Ascending aorta (tissue), 2 donors: ENCODE measurements around the gene GBP1. TPM values are rescaled to one million over a fixed set of nuclear protein-coding genes. Genes with fewer than 3 reads are reported as not detected.
"Not testable (repeated sequence)": the region's sequence is repeated elsewhere in the genome, so short reads cannot be mapped to it uniquely, and the experiment has no call there.

Experiments
- DNase-seq, 2 donors: peaks; one replicate each; pipeline ENCODE4 v3.0.0-alpha.2; 2019; ENCODE audit warnings: low spot score in 2 of 2
- H3K27ac ChIP-seq, 2 donors: fragments of 200-600 bp; sonication (generic); one replicate each; pipeline ENCODE4 v1.5.1; 2016 to 2017; ENCODE audit warnings: mild to moderate bottlenecking in 1 of 2
- H3K27me3 ChIP-seq: fragments of 200-600 bp; sonication (generic); one replicate; pipeline ENCODE4 v1.5.1; 2017
- H3K36me3 ChIP-seq, 2 donors: fragments of 200-600 bp; sonication (generic); one replicate each; pipeline ENCODE4 v1.5.1; 2016
- H3K4me1 ChIP-seq, 2 donors: fragments of 200-600 bp; sonication (generic); one replicate each; pipeline ENCODE4 v1.5.1; 2016 to 2017; ENCODE audit warnings: mild to moderate bottlenecking in 1 of 2
- H3K4me3 ChIP-seq, 2 donors: fragments of 200-600 bp; sonication (generic); one replicate each; pipeline ENCODE4 v1.5.1; 2016 to 2017; ENCODE audit warnings: mild to moderate bottlenecking in 1 of 2
- H3K9me3 ChIP-seq, 2 donors: fragments of 200-600 bp; sonication (generic); one replicate each; pipeline ENCODE4 v1.5.1; 2016
- intact Hi-C: fragments of 100-400 bp; cut with DNase I; formaldehyde crosslinking; loops from one replicate; pipeline ENCODE4 v1.15.1; 2023
- total RNA-seq: library from RNA; depleted of rRNA; stranded (reverse); fragments of >200 nt; gene quantifications from one replicate; pipeline ENCODE4 v1.1.0, GENCODE V29; 2016
- TF ChIP-seq, protein P1 (sequence below), 3 experiments: fragments of 200-600 bp in 2 of 3; fragments of 450-650 bp in 1 of 3; sonication (generic) in 2 of 3; IDR thresholded peaks; one replicate each; pipeline ENCODE4 v1.5.1; 2016 to 2019; ENCODE audit warnings: antibody characterized with exemption in 3 of 3, mild to moderate bottlenecking in 1 of 3, moderate library complexity in 1 of 3

GBP1 gene
- total RNA-seq, 1 donor from 2014 or later, result 59.7 TPM

DNA sequence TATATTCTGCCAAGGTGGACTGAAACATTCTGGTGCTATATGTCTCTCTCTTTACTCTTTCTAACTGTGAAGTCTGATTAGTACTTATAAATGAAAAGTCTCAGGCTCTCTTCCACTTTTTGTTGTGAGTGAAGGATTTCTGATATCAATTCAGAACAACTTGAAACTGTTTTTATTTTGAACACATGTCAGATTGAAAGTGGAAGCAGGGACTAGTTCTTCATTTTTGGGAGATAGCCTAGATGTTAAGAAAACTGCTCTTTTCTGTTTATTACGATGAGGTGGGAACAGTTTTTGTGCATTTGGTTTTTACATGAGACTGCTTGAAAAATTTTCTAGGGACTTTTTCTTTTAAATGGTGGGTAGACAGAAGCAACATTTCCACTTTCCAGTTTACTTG, 27.8 kb downstream of the GBP1 start:
- no peak for DNase-seq
- intact Hi-C loops, result no loop called here
- no peaks in the 10 kb centered on the region for H3K9me3 ChIP-seq
- TF ChIP-seq, protein P1, sequence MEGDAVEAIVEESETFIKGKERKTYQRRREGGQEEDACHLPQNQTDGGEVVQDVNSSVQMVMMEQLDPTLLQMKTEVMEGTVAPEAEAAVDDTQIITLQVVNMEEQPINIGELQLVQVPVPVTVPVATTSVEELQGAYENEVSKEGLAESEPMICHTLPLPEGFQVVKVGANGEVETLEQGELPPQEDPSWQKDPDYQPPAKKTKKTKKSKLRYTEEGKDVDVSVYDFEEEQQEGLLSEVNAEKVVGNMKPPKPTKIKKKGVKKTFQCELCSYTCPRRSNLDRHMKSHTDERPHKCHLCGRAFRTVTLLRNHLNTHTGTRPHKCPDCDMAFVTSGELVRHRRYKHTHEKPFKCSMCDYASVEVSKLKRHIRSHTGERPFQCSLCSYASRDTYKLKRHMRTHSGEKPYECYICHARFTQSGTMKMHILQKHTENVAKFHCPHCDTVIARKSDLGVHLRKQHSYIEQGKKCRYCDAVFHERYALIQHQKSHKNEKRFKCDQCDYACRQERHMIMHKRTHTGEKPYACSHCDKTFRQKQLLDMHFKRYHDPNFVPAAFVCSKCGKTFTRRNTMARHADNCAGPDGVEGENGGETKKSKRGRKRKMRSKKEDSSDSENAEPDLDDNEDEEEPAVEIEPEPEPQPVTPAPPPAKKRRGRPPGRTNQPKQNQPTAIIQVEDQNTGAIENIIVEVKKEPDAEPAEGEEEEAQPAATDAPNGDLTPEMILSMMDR (IDR thresholded peaks at IDR 0.05), result no peak
- H3K4me3 ChIP-seq, result no peak overlapping the region
- H3K27me3 ChIP-seq, result no peaks in the 10 kb centered on the region
- H3K36me3 ChIP-seq, result no peaks in the 10 kb centered on the region
- H3K27ac ChIP-seq, result no peak overlapping the region
- no peaks in the 10 kb centered on the region for H3K4me1 ChIP-seq

DNA sequence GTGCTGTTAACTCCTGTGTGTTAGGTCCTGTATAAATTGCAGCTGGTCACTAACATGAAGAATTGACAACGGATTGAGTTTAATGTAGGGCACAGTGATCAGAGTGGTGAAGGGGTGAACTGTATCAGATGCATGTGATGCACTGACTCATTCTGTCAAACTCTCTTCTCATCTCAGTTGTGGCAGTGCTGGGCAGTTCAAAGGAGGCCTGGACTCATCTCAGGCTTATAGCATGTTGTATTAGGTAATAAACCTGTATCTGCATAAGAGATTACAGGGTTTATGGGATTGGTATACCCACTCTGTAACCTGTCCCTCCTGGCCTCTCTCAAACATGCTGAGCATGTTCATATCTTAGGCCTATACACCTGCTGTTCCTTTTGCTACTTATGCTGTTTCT, 29.9 kb downstream of the GBP1 start:
- TF ChIP-seq, protein P1 (IDR thresholded peaks at IDR 0.05), result no peak
- Histone ChIP-seq H3K27ac (no peak overlapping the region), H3K36me3 (no peaks in the 10 kb centered on the region), H3K9me3 (no peaks in the 10 kb centered on the region), H3K4me1 (no peaks in the 10 kb centered on the region), H3K27me3 (no peaks in the 10 kb centered on the region), H3K4me3 (no peak overlapping the region)
- intact Hi-C loops, result no loop called here
- DNase-seq, result no peak

GRCh38 chr1:89034004-89034403, 31.0 kb downstream of the GBP1 start:
- H3K36me3 ChIP-seq, H3K4me3 ChIP-seq, H3K9me3 ChIP-seq, H3K27ac ChIP-seq, H3K4me1 ChIP-seq, H3K27me3 ChIP-seq, DNase-seq, intact Hi-C loops: not testable (repeated sequence)

DNA sequence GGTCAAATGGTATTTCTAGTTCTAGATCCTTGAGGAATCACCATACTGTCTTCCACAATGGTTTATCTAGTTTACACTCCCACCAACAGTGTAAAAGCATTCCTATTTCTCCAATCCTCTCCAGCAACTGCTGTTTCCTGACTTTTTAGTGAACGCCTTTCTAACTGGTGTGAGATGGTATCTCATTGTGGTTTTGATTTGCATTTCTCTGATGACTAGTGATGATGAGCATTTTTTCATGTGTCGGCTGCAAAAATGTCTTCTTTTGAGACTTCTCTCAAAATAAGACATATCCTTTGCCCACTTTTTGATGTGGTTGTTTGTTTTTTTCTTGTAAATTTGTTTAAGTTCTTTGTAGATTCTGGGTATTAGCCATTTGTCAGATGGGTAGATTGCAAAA, 36.0 kb downstream of the GBP1 start:
- H3K27me3 ChIP-seq, DNase-seq, intact Hi-C loops, H3K4me1 ChIP-seq, H3K9me3 ChIP-seq, H3K27ac ChIP-seq, H3K4me3 ChIP-seq, H3K36me3 ChIP-seq: not testable (repeated sequence)

- Histone ChIP-seq H3K27me3 (no peaks in the 10 kb centered on the region), H3K4me3 (no peak overlapping the region), H3K4me1 (peaks cover 0 to 10% of the 10 kb centered on the region in 2 donors), H3K9me3 (no peaks in the 10 kb centered on the region), H3K36me3 (no peaks in the 10 kb centered on the region), H3K27ac (no peak overlapping the region)
- no peak for DNase-seq
- intact Hi-C loops, result no loop called here
- TF ChIP-seq, protein P1 (IDR thresholded peaks at IDR 0.05), result no peak
Observed at GRCh38 chr1:89025928-89026327, 39.1 kb downstream of the GBP1 start.

- TF ChIP-seq, protein P1 (IDR thresholded peaks at IDR 0.05), result no peak
- no peaks in the 10 kb centered on the region for H3K9me3 ChIP-seq
- peaks cover 0 to 10% of the 10 kb centered on the region in 2 donors for H3K4me1 ChIP-seq
- H3K36me3 ChIP-seq, result peaks cover 0 to 7% of the 10 kb centered on the region in 2 donors
- peak overlapping the region; percentile 56 to 68 for H3K4me3 ChIP-seq
- DNase-seq, result no peak
- H3K27ac ChIP-seq, result peak overlapping the region; percentile 82 to 83
- no peaks in the 10 kb centered on the region for H3K27me3 ChIP-seq
- intact Hi-C loops, result loop anchor here (2.0 to 5.0 kb wide), 2 partner anchors 42 to 131 kb away; partner anchors contain the start of genes GBP1 and GTF2B
Observed at GRCh38 chr1:89023026-89023425, 42.0 kb downstream of the GBP1 start.
